GM18517 (cell line): ENCODE data around the gene HTT.

Source experiments
- ATAC-seq: cut with Tn5 transposase; IDR thresholded peaks from one replicate; pipeline ENCODE4 v1.9.1; 2021; ENCODE audit warnings: mild to moderate bottlenecking, moderate library complexity; ENCODE audit not compliant: unreplicated experiment

The HTT gene

GRCh38 chr4:3231471-3231870 is 157.0 kb downstream of the HTT start:
- ATAC-seq = no peak

GRCh38 chr4:3232001-3232400 is 157.5 kb downstream of the HTT start:
- no peak for ATAC-seq

GRCh38 chr4:3232871-3233271 is 158.4 kb downstream of the HTT start:
- no peak for ATAC-seq

GRCh38 chr4:3233391-3234071 is 159.1 kb downstream of the HTT start:
- ATAC-seq = no peak

- no peak for ATAC-seq
These were observed 159.9 kb downstream of the HTT start for GRCh38 chr4:3234171-3235029.

GRCh38 chr4:3235030-3235345 is 160.5 kb downstream of the HTT start:
- ATAC-seq = no peak

- ATAC-seq = no peak
These were observed 161.1 kb downstream of the HTT start for GRCh38 chr4:3235581-3235980.

GRCh38 chr4:3236326-3236878 is 161.9 kb downstream of the HTT start:
- no peak for ATAC-seq

- no peak for ATAC-seq
These were observed 162.8 kb downstream of the HTT start for GRCh38 chr4:3237266-3237665.

GRCh38 chr4:3237712-3238560 is 163.5 kb downstream of the HTT start:
- no peak for ATAC-seq

- ATAC-seq = no peak
These were observed 164.2 kb downstream of the HTT start for GRCh38 chr4:3238721-3239120.

- no peak for ATAC-seq
These were observed 164.8 kb downstream of the HTT start for GRCh38 chr4:3239303-3239702.

GRCh38 chr4:3239998-3240920 is 165.8 kb downstream of the HTT start:
- no peak for ATAC-seq

GRCh38 chr4:3240936-3241522 is 166.5 kb downstream of the HTT start:
- no peak for ATAC-seq

- ATAC-seq = no peak
These were observed 167.5 kb downstream of the HTT start for GRCh38 chr4:3241898-3242524.

GRCh38 chr4:3243136-3243780 is 168.8 kb downstream of the HTT start:
- no peak for ATAC-seq

GRCh38 chr4:3244002-3244401 is 169.5 kb downstream of the HTT start:
- no peak for ATAC-seq

- ATAC-seq = no peak
These were observed 170.3 kb downstream of the HTT start for GRCh38 chr4:3244747-3245146.

- no peak for ATAC-seq
These were observed 171.2 kb downstream of the HTT start for GRCh38 chr4:3245676-3246075.
